Sigmoid colon (tissue), 4 donors: Measurements from ENCODE around the gene CHST2.

Experiments
- CTCF ChIP-seq, 4 experiments: fragments of 450-650 bp in 3 of 4; fragments of 200-600 bp in 1 of 4; IDR thresholded peaks; one replicate each; pipeline ENCODE4 v1.5.1; 2016 to 2019; ENCODE audit warnings: antibody characterized with exemption in 4 of 4, mild to moderate bottlenecking in 3 of 4, moderate library complexity in 2 of 4
- EP300 ChIP-seq, 4 donors: sonication (generic); formaldehyde crosslinking; IDR thresholded peaks; one replicate each; pipeline ENCODE4 v1.6.1; 2017; ENCODE audit warnings: antibody characterized with exemption in 4 of 4
- POLR2A ChIP-seq, 2 donors: fragments of 450-650 bp; IDR thresholded peaks; one replicate each; pipeline ENCODE4 v1.6.1; 2016; ENCODE audit warnings: antibody characterized with exemption in 2 of 2, mild to moderate bottlenecking in 2 of 2, moderate library complexity in 2 of 2
- POLR2AphosphoS5 ChIP-seq, 4 donors: sonication (generic); formaldehyde crosslinking; IDR thresholded peaks; one replicate each; pipeline ENCODE4 v1.6.1; 2017; ENCODE audit warnings: antibody characterized with exemption in 4 of 4

GRCh38 chr3:143071776-143072175 lies 47.8 kb upstream of the CHST2 start:
- TF ChIP-seq CTCF (IDR thresholded peaks at IDR 0.05), result no peak
- TF ChIP-seq POLR2AphosphoS5 (IDR thresholded peaks at IDR 0.05), result no peak
- TF ChIP-seq POLR2A (IDR thresholded peaks at IDR 0.05), result no peak
- no peak for TF ChIP-seq EP300 (IDR thresholded peaks at IDR 0.05)
